ENCODE measurements around the gene EPHA8. TPM values are rescaled to one million over a fixed set of nuclear protein-coding genes. Genes with fewer than 3 reads are reported as not detected.

The EPHA8 gene
- total RNA-seq, 1 donor from 2014 or later: 0.48 TPM

- no peak for ATAC-seq
Measured at GRCh38 chr1:22595108-22595507, 31.8 kb downstream of the EPHA8 start.

GRCh38 chr1:22597301-22597965 is 34.1 kb downstream of the EPHA8 start:
- ATAC-seq: no peak

DNA sequence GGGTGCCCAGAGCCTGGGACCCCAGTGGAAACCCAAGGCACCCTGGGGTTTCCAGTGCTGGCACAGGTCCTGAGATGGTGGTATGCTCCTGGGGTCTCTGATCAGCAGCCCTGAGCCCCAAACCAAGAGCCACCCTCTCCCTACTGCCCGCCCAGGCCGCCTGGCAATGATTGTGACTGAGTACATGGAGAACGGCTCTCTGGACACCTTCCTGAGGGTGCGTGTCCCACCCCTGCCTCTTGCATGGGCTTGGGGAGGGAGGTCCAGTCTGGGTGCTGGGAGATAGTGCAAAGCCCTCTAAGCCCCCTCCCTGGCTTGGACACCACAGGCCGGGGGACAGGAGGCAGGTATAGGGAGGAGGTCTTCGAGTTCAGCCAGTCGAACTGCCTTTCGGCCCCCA is 34.7 kb downstream of the EPHA8 start:
- no peak for ATAC-seq

- no peak for ATAC-seq
Measured at GRCh38 chr1:22598736-22599135, 35.4 kb downstream of the EPHA8 start.

- ATAC-seq: peak; percentile 29
Measured at GRCh38 chr1:22600071-22600816, 37.0 kb downstream of the EPHA8 start.

GRCh38 chr1:22600817-22601605 is 37.7 kb downstream of the EPHA8 start:
- no peak for ATAC-seq

DNA sequence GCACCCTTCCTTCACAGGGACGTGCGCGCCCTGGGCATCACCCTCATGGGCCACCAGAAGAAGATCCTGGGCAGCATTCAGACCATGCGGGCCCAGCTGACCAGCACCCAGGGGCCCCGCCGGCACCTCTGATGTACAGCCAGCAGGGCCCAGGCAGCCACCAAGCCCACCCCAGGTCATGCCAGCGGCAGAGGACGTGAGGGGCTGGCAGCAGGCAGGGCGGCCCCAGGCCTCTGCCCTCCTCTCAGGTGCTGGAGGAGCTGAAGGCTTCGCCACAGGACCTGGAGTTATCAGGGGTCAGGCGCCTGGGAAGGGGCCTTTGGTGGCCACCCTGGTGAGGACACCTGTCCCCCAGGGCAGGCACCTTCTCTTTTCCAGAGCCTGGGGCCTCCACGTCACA is 38.3 kb downstream of the EPHA8 start:
- no peak for ATAC-seq

GRCh38 chr1:22602060-22602740 is 38.9 kb downstream of the EPHA8 start:
- peak; percentile 26 for ATAC-seq

DNA sequence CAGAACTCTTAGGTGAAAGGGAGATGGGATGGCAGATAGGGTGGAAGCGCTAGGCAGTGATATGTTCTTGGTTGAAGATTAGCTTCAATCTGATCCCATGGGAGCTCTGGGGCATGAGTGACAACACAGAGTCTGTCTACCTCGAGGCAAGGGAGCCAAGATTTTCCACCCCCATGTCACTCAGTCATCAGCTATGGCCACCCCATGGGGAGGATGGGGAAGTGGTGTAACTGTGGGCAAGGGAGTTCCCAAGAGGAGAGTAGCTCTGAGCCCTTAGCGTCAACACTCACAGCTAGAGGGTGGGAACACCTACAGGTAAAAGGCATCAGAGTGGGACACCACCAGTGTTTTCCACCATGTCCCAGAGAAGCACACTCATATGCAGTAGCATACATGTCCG is 42.9 kb downstream of the EPHA8 start:
- ATAC-seq: no peak

GRCh38 chr1:22607154-22607553 is 43.9 kb downstream of the EPHA8 start:
- ATAC-seq: no peak

DNA sequence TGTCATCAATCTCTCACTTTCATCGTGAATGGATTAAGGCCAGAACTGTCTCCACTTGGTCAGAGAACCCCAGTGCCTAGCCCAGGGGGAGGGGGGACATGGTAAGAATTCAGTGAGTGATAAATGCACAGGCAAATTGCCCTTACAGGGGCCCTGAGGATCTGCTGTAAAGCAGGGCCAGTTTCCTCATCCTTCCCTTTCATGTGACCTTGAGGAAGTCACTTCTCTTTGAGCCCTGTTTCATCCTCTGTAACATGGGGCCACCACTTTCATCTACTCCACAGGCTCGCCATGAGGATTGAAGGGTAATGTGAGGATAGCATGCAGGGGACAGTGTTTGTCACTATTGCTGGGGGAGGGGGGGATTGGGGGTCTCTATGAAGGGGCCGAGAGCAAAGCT is 45.1 kb downstream of the EPHA8 start:
- ATAC-seq: no peak

- ATAC-seq: no peak
Measured at GRCh38 chr1:22609291-22609690, 46.0 kb downstream of the EPHA8 start.

- peak; percentile 53 for ATAC-seq
Measured at GRCh38 chr1:22611530-22611947, 48.2 kb downstream of the EPHA8 start.

DNA sequence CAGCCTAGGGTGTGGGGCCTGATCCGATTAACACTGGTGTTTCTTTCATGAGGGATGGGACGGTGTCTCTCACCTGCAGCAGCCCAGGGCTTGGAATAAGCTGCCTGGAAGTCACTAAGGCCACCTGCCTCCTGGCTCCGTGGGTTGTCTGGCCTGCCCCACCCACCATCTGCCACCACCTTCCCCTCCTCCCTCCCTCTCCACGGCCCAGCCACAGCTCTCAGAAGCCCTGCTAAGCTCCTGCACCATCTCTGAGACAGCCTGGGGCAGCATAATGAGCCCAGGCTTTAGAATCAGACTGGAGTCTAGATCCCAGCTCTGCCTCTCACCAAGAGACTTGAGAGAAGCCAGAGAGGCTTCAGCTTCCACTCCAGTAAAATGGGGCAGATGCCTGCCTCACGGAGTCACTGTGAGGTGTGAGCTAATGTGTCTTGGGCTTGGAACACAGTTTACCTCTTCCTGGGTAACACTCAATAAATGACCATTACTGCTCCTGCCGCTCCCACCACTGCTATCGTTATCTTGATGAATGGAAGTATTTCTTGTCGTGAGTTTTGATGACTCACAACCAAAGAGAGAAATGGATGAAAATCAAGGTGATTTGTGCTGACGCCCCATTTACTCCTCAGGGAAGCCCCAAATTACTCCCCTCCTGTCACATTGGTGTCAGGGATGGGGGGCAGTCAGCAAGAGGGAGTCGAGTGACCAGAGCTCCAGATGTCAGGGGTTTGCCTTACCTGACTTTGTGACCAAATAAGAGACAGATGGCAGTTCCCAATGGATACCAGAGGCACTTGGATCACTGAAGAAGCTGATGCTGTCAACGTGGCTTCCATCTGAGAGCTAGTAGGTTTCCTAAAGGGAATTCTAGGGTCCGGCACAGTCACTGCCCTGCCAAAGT is 49.6 kb downstream of the EPHA8 start:
- ATAC-seq: no peak

GRCh38 chr1:22613572-22613918 is 50.3 kb downstream of the EPHA8 start:
- ATAC-seq: no peak

DNA sequence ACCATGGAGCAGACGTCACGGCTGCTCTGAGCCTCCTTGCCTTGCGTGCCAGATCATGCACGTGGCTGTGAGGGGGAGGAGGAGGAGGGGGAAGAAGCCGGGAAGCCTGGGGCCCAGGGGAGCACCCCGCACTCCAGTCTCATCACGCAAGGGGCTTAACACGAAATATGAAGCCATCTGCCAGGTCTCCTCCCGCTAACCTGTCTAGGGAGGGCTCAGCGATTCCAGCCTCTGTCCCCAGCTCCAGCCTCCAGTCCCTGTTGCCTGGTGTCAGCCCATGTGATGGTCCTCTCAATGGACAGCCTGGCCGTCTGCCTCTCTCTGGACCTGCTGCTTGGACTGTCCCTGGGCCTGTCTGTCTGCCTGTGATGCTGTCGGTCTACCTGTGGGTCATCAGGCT is 50.7 kb downstream of the EPHA8 start:
- no peak for ATAC-seq

DNA sequence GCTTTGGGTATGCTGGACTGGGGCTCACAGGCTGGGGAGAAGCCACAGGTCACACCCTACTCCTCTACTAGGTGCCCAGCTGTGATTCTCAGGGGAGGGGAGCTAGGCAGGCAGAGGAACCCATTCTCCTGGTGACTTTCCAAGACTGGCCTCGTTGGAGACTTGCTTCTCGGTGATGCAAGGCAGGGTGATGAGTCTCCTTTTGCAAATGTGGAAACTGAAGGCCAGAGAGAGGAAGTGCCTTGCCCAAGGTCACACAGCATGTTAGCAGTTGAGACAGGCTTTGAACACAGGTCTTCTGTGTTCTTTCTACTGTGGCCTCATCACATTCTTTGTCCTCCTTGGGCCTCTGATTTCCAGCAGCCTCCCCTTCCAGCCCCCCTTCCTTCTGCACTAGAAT is 52.6 kb downstream of the EPHA8 start:
- ATAC-seq: no peak

DNA sequence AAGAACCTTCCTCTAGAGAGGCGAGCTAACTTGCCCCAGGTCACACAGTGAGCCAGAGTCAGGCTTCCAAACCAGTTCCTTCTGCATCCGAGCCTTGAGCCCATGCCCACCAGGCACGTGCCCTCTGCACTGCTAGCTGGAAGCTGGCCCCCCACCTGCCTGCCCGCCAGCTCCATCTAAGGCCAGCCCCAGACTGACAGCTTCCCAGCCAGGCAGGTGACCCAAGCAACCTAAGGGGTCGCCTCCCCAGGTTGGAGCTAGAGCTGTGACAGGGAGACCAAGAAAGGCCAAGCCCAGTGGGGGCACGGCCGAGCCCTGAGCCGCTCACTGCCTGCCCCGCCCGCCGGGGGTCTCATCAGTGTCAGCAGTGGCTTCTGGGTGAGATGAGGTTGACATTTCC is 53.3 kb downstream of the EPHA8 start:
- no peak for ATAC-seq

DNA sequence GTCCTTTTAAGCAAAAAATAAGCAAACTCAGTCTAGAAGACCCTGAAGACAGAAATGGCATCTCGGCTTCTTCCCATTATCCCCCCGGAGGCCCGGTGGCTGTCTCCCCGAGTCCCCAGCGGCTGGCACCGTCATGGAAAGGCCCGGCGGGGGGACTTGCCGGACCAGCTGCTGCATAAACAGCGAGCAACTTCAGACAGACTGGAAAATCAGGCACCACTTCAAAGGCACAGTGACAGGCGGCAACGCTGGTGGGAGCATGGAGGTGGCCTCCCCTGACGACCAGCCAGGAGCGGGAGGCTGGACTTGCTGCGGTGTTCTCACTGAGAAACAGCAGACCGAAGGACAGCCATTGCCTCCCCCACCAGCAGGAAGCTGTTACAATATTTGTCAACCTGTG is 54.8 kb downstream of the EPHA8 start:
- no peak for ATAC-seq

DNA sequence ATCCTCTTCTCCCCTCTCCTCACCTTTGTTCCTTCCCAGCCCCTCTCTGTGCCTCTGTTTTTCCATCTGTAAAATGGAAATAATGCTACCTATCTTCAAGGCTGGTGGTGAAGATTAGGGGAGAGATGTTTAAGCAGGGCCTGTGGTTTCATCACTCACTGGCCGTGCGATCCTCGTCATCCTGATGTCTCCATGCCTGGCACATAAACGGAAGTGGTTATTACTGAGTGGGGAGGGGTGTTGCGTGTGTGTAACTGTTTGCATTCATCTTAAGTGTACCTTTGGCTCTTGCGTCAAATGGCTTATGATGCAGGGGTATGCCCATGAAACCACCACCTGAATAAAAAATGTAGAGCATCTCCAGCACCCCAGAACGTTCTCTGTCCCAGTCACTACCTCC is 56.0 kb downstream of the EPHA8 start:
- ATAC-seq: no peak

DNA sequence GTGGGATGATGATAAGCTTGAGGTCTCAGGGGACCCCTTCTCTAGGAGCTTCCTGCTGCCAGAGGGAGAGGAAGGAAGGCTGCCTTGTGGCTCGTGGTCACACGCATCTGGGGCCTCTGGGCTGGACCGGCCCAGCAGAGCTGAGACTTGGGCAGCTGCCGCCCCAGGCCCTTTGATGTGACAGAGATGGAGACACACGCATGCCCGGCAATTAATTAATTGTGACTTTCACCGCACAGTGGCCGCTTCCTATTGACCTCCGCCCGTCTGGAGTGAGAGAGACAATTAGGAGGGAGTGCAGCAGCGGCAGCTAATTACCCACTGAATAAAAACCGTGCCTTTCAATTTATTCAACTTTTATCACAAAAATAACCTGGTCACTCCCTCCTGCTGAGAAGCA is 56.5 kb downstream of the EPHA8 start:
- no peak for ATAC-seq

DNA sequence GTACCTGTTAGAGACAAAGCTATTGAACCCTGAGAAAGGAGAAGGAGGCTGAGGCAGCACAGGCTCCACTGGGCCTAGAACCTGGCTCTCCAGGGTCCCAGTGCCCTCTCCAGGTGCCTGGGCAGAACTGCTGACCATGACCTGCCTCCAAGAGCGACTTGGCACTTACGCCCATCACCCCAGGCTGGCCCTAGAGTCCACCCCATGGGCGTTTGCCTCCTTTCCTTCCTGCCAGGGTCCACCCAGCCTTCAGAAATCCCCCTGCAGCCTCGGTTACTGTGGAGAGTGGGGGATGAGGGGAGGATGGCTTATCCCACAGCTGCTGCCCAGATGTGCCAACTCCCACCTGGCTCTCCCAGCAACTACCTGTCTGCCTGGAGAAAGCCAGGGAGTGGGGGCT is 58.5 kb downstream of the EPHA8 start:
- ATAC-seq: no peak

All from esophagus mucosa (tissue), 1 donor.